ENCODE data around the gene GFER. TPM values are rescaled to one million over a fixed set of nuclear protein-coding genes. Genes with fewer than 3 reads are reported as not detected.

GFER gene
- total and polyA plus RNA-seq, 9 of the 15 experiments (the other 6 are each of a cell fraction or from before 2014, with no cell fraction given): 4.3 to 53.7 (median 19.8) TPM

DNA sequence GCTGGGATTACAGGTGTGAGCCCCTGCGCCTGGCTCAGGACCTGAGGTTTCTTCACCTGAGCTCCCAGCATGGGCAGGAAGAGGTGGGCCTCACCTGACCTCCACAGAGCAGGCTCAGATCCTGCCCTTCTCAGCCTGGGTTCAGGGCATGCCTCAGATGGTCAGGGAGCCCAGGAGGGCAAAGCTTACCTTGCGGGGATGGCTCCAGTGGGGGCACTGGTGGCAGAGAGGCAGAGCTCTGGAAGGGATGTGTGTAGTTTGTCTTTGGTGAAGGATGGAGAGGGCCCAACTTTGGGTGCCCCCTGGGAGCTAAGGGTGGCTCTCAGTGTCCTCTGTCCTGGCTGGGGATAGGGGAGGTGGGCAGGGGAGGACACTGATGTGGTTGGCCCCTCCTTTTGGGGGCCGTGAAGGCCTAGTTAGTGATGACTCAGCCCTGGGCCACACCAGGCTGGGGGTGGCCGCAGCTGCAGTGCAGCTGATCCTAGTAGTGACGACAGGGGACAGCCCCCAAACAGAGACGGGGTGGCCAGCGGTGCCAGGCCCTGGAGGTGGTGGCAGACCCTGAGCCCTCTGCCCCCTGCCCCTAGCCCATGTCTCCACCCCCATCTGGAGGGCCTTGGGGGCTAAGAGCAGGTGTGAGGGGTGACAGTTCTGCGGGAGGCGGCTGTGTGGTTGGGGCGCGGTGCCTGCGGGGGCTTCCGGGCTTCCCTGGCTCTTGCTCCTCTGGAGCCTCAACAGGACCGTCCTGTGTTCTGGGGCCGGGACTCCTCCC lies 48.5 kb downstream of the GFER start:
- ATAC-seq (peak; percentile 59), DNase-seq (ENCODE audit: extremely low read depth in 1 of 4, low spot score in 3 of 4) (peak; percentile 55 to 75 (median 65)), FAIRE-seq (peak; percentile 58)
- Histone ChIP-seq H3K4me3 (no peak overlapping the region), H3K27ac (ENCODE audit: extremely low read depth, low read depth, low read length) (peak overlapping the region; percentile 41; the same call in 2 of the 3 replicates), H3K4me2 (ENCODE audit: insufficient read depth, low read length) (peak overlapping the region; percentile 45; the same call in 1 of the 2 replicates), H2AFZ (ENCODE audit: low read depth, low read length) (no peak overlapping the region; the same call in 1 of the 2 replicates), H3K36me3 (ENCODE audit: control insufficient read depth, insufficient read depth, low read length) (peaks cover 11% of the 10 kb centered on the region; the same call in 1 of the 3 replicates), H3K27me3 (ENCODE audit: control insufficient read depth in 2 of 2, insufficient read depth in 2 of 2, low read length in 2 of 2) (no peaks in the 10 kb centered on the region), H3K9me3 (replicated peaks; ENCODE audit: control insufficient read depth, insufficient read depth, low read depth, low read length) (no peaks in the 10 kb centered on the region), H3K9ac (ENCODE audit: insufficient read depth in 1 of 2, low read depth in 2 of 2, low read length in 2 of 2) (peak overlapping the region; percentile 50 to 86; a peak in 3 of 4 replicates), H4K20me1 (replicated peaks; ENCODE audit: control insufficient read depth, insufficient read depth, low read length) (0 out of 2 replicates have a peak, but pooled peaks cover 5% of the 10 kb centered on the region), H3K9me1 (ENCODE audit: control insufficient read depth, insufficient read depth, low read length) (peaks cover 3% of the 10 kb centered on the region), H3K4me1 (replicated peaks in 1 of 2; ENCODE audit: control insufficient read depth in 2 of 2, insufficient read depth in 2 of 2, low read length in 2 of 2) (peaks cover 22 to 88% of the 10 kb centered on the region in 2 experiments), H3K79me2 (ENCODE audit: control insufficient read depth, insufficient read depth, low read length) (peaks cover 19% of the 10 kb centered on the region)
- intact Hi-C loops (cut with micrococcal nuclease): no loop called here
- 39% methylated on average over 7 of the region's 15 CpGs for WGBS (ENCODE audit: insufficient coverage, low coverage, missing lambda C conversion rate)
- in situ Hi-C loops (cut with MboI): no loop called here
- ChIA-PET POLR2A (interaction anchor here (0.6 to 1.1 kb wide), 8 partner anchors 9 to 1398 kb away, joined by 3 to 4 read pairs (median 3); partner anchors contain the start of genes RPS2 and TRAF7), CTCF (ENCODE audit: low intra/inter-chr PET ratio) (interaction anchor here (0.6 kb wide), 1 partner anchor 221 kb away, joined by 4 read pairs; no protein-coding TSS in a partner anchor)
- BruUV-seq (replicated peaks): no TSS peak
- TF ChIP-seq ILK (tag; IDR thresholded peaks at IDR 0.05; ENCODE audit: borderline replicate concordance, low read depth) (no peak), SMAD3 (CRISPR knock-in tag; conservative IDR thresholded peaks at IDR 0.05) (no peak), ARID1B (IDR thresholded peaks at IDR 0.05) (0 out of 2 replicates have a peak, but pooled peaks have one; percentile 8), ZNF384 (IDR thresholded peaks at IDR 0.05; ENCODE audit: low read depth, low read length) (no peak), JUND (IDR thresholded peaks at IDR 0.05; ENCODE audit: borderline replicate concordance, low read depth, low read length) (peak; percentile 80), JUND (tag; IDR thresholded peaks at IDR 0.05; ENCODE audit: borderline replicate concordance, low read depth, low read length) (no peak; the same call in 2 of the 3 replicates), ZNF668 (CRISPR knock-in tag; IDR thresholded peaks at IDR 0.05) (no peak), KDM1A (IDR thresholded peaks at IDR 0.05) (no peak), ASH1L (IDR thresholded peaks at IDR 0.05; ENCODE audit: borderline replicate concordance, low read depth, partially characterized antibody) (no peak), CBFA2T3 (IDR thresholded peaks at IDR 0.05) (peak; percentile 36), SETDB1 (IDR thresholded peaks at IDR 0.05; ENCODE audit: low read length) (no peak), STAT5A (IDR thresholded peaks at IDR 0.05; ENCODE audit: borderline replicate concordance, low read length) (no peak), SMAD4 (CRISPR knock-in tag; conservative IDR thresholded peaks at IDR 0.05) (no peak), C11orf30 (IDR thresholded peaks at IDR 0.05; ENCODE audit: low read depth) (peak; percentile 74; the same call in 1 of the 2 replicates), TEAD2 (tag; IDR thresholded peaks at IDR 0.05) (no peak), FOXP4 (CRISPR knock-in tag; IDR thresholded peaks at IDR 0.05; ENCODE audit: borderline replicate concordance) (0 out of 2 replicates have a peak, but pooled peaks have one; percentile 21), DACH1 (IDR thresholded peaks at IDR 0.05; ENCODE audit: partially characterized antibody) (peak; percentile 72), EHMT2 (IDR thresholded peaks at IDR 0.05) (no peak)
- TF ChIP-seq, protein P1, sequence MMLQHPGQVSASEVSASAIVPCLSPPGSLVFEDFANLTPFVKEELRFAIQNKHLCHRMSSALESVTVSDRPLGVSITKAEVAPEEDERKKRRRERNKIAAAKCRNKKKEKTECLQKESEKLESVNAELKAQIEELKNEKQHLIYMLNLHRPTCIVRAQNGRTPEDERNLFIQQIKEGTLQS (IDR thresholded peaks at IDR 0.05): peak; percentile 68
- TF ChIP-seq, protein P1 (CRISPR knock-in tag; conservative IDR thresholded peaks at IDR 0.05): no peak
